ENCODE data around the gene DAPK2.
"Not testable (repeated sequence)": the region's sequence is repeated elsewhere in the genome, so short reads cannot be mapped to it uniquely, and the experiment has no call there.

Gene DAPK2

GRCh38 chr15:63970621-63971426, 75.5 kb downstream of the DAPK2 start:
- Mint-ChIP-seq H3K27me3 (no peaks in the 10 kb centered on the region), H3K4me1 (ENCODE audit: low read depth) (peaks cover 47% of the 10 kb centered on the region), H3K9me3 (no peaks in the 10 kb centered on the region), H3K4me3 (peak overlapping the region; percentile 68), H3K36me3 (ENCODE audit: low read depth) (no peaks in the 10 kb centered on the region), H3K27ac (peak overlapping the region; percentile 100)

- Mint-ChIP-seq H3K9me3 (no peaks in the 10 kb centered on the region), H3K4me3 (peak overlapping the region; percentile 36), H3K27ac (peak overlapping the region; percentile 100), H3K27me3 (no peaks in the 10 kb centered on the region), H3K4me1 (ENCODE audit: low read depth) (peaks cover 47% of the 10 kb centered on the region), H3K36me3 (ENCODE audit: low read depth) (no peaks in the 10 kb centered on the region)
These were observed 76.4 kb downstream of the DAPK2 start for GRCh38 chr15:63969652-63970421.

- Mint-ChIP-seq H3K27ac (no peak overlapping the region), H3K4me3 (no peak overlapping the region), H3K4me1 (ENCODE audit: low read depth) (peaks cover 47% of the 10 kb centered on the region), H3K27me3 (no peaks in the 10 kb centered on the region), H3K36me3 (ENCODE audit: low read depth) (no peaks in the 10 kb centered on the region), H3K9me3 (peaks cover 5% of the 10 kb centered on the region)
These were observed 77.6 kb downstream of the DAPK2 start for GRCh38 chr15:63968700-63969099.

GRCh38 chr15:63968122-63968524, 78.2 kb downstream of the DAPK2 start:
- H3K4me3 Mint-ChIP-seq = no peak overlapping the region
- no peaks in the 10 kb centered on the region for H3K27me3 Mint-ChIP-seq
- peaks cover 42% of the 10 kb centered on the region for H3K4me1 Mint-ChIP-seq (ENCODE audit: low read depth)
- peaks cover 5% of the 10 kb centered on the region for H3K9me3 Mint-ChIP-seq
- no peak overlapping the region for H3K27ac Mint-ChIP-seq
- H3K36me3 Mint-ChIP-seq (ENCODE audit: low read depth) = no peaks in the 10 kb centered on the region

- no peak overlapping the region for H3K4me3 Mint-ChIP-seq
- no peak overlapping the region for H3K27ac Mint-ChIP-seq
- H3K27me3 Mint-ChIP-seq = no peaks in the 10 kb centered on the region
- peaks cover 5% of the 10 kb centered on the region for H3K9me3 Mint-ChIP-seq
- H3K4me1 Mint-ChIP-seq (ENCODE audit: low read depth) = peaks cover 41% of the 10 kb centered on the region
- H3K36me3 Mint-ChIP-seq (ENCODE audit: low read depth) = no peaks in the 10 kb centered on the region
These were observed 78.7 kb downstream of the DAPK2 start for GRCh38 chr15:63967616-63968015.

GRCh38 chr15:63962947-63963721, 83.2 kb downstream of the DAPK2 start:
- not testable (repeated sequence) for H3K36me3 Mint-ChIP-seq (ENCODE audit: low read depth); H3K27ac Mint-ChIP-seq; H3K9me3 Mint-ChIP-seq; H3K27me3 Mint-ChIP-seq; H3K4me3 Mint-ChIP-seq; H3K4me1 Mint-ChIP-seq (ENCODE audit: low read depth)

- no peaks in the 10 kb centered on the region for H3K9me3 Mint-ChIP-seq
- H3K36me3 Mint-ChIP-seq (ENCODE audit: low read depth) = no peaks in the 10 kb centered on the region
- H3K4me1 Mint-ChIP-seq (ENCODE audit: low read depth) = no peaks in the 10 kb centered on the region
- no peaks in the 10 kb centered on the region for H3K27me3 Mint-ChIP-seq
- H3K27ac Mint-ChIP-seq = no peak overlapping the region
- no peak overlapping the region for H3K4me3 Mint-ChIP-seq
These were observed 92.8 kb downstream of the DAPK2 start for GRCh38 chr15:63953524-63953923.

GRCh38 chr15:63950911-63951481, 95.3 kb downstream of the DAPK2 start:
- no peaks in the 10 kb centered on the region for H3K4me1 Mint-ChIP-seq (ENCODE audit: low read depth)
- no peak overlapping the region for H3K4me3 Mint-ChIP-seq
- H3K36me3 Mint-ChIP-seq (ENCODE audit: low read depth) = no peaks in the 10 kb centered on the region
- no peaks in the 10 kb centered on the region for H3K9me3 Mint-ChIP-seq
- H3K27me3 Mint-ChIP-seq = no peaks in the 10 kb centered on the region
- H3K27ac Mint-ChIP-seq = no peak overlapping the region

- Mint-ChIP-seq H3K4me3 (no peak overlapping the region), H3K4me1 (ENCODE audit: low read depth) (peaks cover 4% of the 10 kb centered on the region), H3K27ac (no peak overlapping the region), H3K27me3 (no peaks in the 10 kb centered on the region), H3K9me3 (no peaks in the 10 kb centered on the region), H3K36me3 (ENCODE audit: low read depth) (no peaks in the 10 kb centered on the region)
These were observed 97.3 kb downstream of the DAPK2 start for GRCh38 chr15:63948971-63949370.

- H3K27ac Mint-ChIP-seq = no peak overlapping the region
- peaks cover 4% of the 10 kb centered on the region for H3K4me1 Mint-ChIP-seq (ENCODE audit: low read depth)
- H3K36me3 Mint-ChIP-seq (ENCODE audit: low read depth) = no peaks in the 10 kb centered on the region
- no peaks in the 10 kb centered on the region for H3K27me3 Mint-ChIP-seq
- H3K4me3 Mint-ChIP-seq = no peak overlapping the region
- no peaks in the 10 kb centered on the region for H3K9me3 Mint-ChIP-seq
These were observed 97.8 kb downstream of the DAPK2 start for GRCh38 chr15:63948436-63948835.

- Mint-ChIP-seq H3K27ac (no peak overlapping the region), H3K4me1 (ENCODE audit: low read depth) (peaks cover 4% of the 10 kb centered on the region), H3K27me3 (no peaks in the 10 kb centered on the region), H3K36me3 (ENCODE audit: low read depth) (no peaks in the 10 kb centered on the region), H3K9me3 (no peaks in the 10 kb centered on the region), H3K4me3 (no peak overlapping the region)
These were observed 99.1 kb downstream of the DAPK2 start for GRCh38 chr15:63947228-63947627.

- no peak overlapping the region for H3K4me3 Mint-ChIP-seq
- H3K36me3 Mint-ChIP-seq (ENCODE audit: low read depth) = no peaks in the 10 kb centered on the region
- H3K27me3 Mint-ChIP-seq = no peaks in the 10 kb centered on the region
- peaks cover 4% of the 10 kb centered on the region for H3K4me1 Mint-ChIP-seq (ENCODE audit: low read depth)
- H3K27ac Mint-ChIP-seq = no peak overlapping the region
- H3K9me3 Mint-ChIP-seq = no peaks in the 10 kb centered on the region
These were observed 99.7 kb downstream of the DAPK2 start for GRCh38 chr15:63946524-63947065.

GRCh38 chr15:63945838-63946298, 100.4 kb downstream of the DAPK2 start:
- Mint-ChIP-seq H3K27ac (no peak overlapping the region), H3K9me3 (no peaks in the 10 kb centered on the region)

GRCh38 chr15:63945007-63945788, 101.1 kb downstream of the DAPK2 start:
- H3K36me3 Mint-ChIP-seq (ENCODE audit: low read depth) = no peaks in the 10 kb centered on the region
- no peaks in the 10 kb centered on the region for H3K27me3 Mint-ChIP-seq
- H3K27ac Mint-ChIP-seq = no peak overlapping the region
- peaks cover 5% of the 10 kb centered on the region for H3K4me1 Mint-ChIP-seq (ENCODE audit: low read depth)
- H3K9me3 Mint-ChIP-seq = no peaks in the 10 kb centered on the region
- H3K4me3 Mint-ChIP-seq = no peak overlapping the region

More at GRCh38 chr15:63945838-63946298, 100.4 kb downstream of the DAPK2 start:
- peaks cover 4% of the 10 kb centered on the region for H3K4me1 Mint-ChIP-seq (ENCODE audit: low read depth)
- H3K4me3 Mint-ChIP-seq = no peak overlapping the region
- H3K27me3 Mint-ChIP-seq = no peaks in the 10 kb centered on the region
- H3K36me3 Mint-ChIP-seq (ENCODE audit: low read depth) = no peaks in the 10 kb centered on the region

Data from stimulated activated naive CD8-positive, alpha-beta T cell treated with anti-CD3 and anti-CD28 coated beads, Interleukin-15, Interleukin-2, amounts not matched to agents 100 ng/mL and 50 ng/mL, for 24 hours (primary cell).